BE2C (cell line): ENCODE data around the gene TUBB4A.

Source experiments
- DNase-seq: peaks from one replicate; pipeline ENCODE4 v3.0.0-alpha.2; 2020
- H3K27me3 ChIP-seq: fragments of 250-450 bp; sonication (Bioruptor Pico); 2 replicates; pipeline ENCODE4 v1.5.1; 2020; ENCODE audit warnings: mild to moderate bottlenecking
- H3K36me3 ChIP-seq: fragments of 250-450 bp; sonication (Bioruptor Pico); 2 replicates; pipeline ENCODE4 v1.5.1; 2020; ENCODE audit warnings: mild to moderate bottlenecking
- H3K4me1 ChIP-seq: fragments of 250-450 bp; sonication (Bioruptor Pico); 2 replicates; pipeline ENCODE4 v1.5.1; 2020
- H3K4me3 ChIP-seq: 2 replicates; pipeline ENCODE4 v1.5.1; 2011; ENCODE audit warnings: low read depth, low read length
- H3K9me3 ChIP-seq: fragments of 250-450 bp; sonication (Bioruptor Pico); 2 replicates; pipeline ENCODE4 v1.5.1; 2020
- TF ChIP-seq, protein P1 (sequence below): IDR thresholded peaks from 2 replicates; pipeline ENCODE4 v1.5.1; 2012; ENCODE audit warnings: mild to moderate bottlenecking, low read depth, low read length

TUBB4A gene

DNA sequence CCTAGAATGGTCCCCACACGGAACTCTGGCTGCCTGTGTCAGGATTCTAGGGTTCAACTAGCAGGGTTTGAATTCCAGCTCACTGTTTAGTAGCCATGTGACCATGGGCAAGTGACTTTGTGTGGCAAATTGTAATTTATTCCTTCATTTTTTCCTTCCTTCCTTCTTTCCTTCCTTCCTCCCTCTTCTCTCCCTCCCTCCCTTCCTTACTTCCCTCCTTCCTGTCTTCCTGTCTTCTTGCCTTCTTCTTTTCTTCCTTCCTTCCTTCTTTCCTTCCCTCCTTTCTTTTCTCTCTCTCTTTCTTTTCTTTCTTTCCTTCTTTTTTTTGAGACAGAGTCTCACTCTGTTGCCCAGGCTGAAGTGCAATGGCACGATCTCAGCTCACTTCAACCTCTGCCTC is 12.0 kb downstream of the TUBB4A start:
- no peaks in the 10 kb centered on the region for H3K36me3 ChIP-seq
- no peaks in the 10 kb centered on the region for H3K4me1 ChIP-seq
- DNase-seq, result no peak
- H3K4me3 ChIP-seq, result no peak overlapping the region
- no peaks in the 10 kb centered on the region; the same call in 1 of the 2 replicates for H3K27me3 ChIP-seq
- no peaks in the 10 kb centered on the region for H3K9me3 ChIP-seq
- TF ChIP-seq, protein P1, sequence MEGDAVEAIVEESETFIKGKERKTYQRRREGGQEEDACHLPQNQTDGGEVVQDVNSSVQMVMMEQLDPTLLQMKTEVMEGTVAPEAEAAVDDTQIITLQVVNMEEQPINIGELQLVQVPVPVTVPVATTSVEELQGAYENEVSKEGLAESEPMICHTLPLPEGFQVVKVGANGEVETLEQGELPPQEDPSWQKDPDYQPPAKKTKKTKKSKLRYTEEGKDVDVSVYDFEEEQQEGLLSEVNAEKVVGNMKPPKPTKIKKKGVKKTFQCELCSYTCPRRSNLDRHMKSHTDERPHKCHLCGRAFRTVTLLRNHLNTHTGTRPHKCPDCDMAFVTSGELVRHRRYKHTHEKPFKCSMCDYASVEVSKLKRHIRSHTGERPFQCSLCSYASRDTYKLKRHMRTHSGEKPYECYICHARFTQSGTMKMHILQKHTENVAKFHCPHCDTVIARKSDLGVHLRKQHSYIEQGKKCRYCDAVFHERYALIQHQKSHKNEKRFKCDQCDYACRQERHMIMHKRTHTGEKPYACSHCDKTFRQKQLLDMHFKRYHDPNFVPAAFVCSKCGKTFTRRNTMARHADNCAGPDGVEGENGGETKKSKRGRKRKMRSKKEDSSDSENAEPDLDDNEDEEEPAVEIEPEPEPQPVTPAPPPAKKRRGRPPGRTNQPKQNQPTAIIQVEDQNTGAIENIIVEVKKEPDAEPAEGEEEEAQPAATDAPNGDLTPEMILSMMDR, result no peak

DNA sequence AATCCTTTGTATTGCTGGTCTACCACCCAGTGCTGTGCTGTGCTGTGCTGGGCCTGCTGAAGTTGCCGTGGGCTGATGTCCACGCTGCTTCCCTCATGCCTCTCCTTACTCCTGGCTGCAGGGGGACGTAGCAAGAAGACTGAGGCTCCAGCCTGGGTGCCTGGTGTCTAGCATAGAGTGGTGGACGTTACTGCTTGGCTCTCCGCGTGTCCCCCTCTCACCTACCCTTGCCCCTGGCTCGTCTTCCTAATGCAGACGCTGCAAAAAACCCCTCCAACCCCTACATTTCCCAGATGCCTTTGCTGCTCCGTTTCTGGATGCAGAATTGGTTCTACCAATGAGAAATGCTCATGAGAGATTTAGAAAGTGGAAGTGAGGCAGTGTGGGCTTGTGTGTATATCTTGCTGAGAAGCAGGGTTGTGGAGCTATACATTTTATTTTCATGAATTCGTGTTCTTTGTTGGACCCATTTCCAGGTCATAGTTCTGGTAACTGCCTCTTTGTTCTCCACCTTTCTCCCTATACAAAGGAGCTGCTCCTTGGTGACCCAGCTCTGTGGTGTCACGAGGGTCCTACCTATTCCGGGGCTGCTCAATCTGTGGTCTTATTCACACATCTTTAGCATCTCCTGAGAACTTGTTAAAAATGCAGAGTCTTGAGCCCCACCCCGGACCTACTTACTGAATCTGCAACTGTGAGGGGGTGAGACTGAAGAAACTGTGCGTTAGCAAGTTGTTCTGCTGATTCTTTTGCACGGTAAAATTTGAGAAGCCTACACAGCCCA is 12.6 kb downstream of the TUBB4A start:
- Histone ChIP-seq H3K36me3 (no peaks in the 10 kb centered on the region), H3K27me3 (no peaks in the 10 kb centered on the region; the same call in 1 of the 2 replicates), H3K4me1 (no peaks in the 10 kb centered on the region), H3K4me3 (no peak overlapping the region), H3K9me3 (no peaks in the 10 kb centered on the region)
- TF ChIP-seq, protein P1, result no peak
- DNase-seq, result no peak

DNA sequence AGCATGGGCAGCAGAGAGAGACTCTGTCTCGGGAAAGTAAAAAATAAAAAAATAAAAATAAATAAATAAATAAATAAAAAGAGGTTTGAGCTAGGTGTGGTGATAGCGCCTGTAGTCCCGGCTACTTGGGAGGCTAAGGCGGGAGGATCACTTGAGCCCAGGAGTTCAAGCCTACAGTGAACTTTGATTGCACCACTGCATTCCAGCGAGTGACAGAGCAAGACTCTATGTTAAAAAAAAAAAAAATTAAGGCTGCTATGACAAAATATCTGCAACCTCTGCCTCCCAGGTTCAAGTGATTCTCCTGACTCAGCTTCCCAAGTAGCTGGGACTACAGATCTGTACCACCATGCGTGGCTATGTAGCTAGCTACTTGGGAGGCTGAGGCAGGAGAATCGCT is 17.3 kb downstream of the TUBB4A start:
- TF ChIP-seq, protein P1, result no peak
- Histone ChIP-seq H3K4me3 (no peak overlapping the region), H3K4me1 (no peaks in the 10 kb centered on the region), H3K36me3 (no peaks in the 10 kb centered on the region), H3K27me3 (no peaks in the 10 kb centered on the region; the same call in 1 of the 2 replicates), H3K9me3 (no peaks in the 10 kb centered on the region)
- DNase-seq, result no peak

DNA sequence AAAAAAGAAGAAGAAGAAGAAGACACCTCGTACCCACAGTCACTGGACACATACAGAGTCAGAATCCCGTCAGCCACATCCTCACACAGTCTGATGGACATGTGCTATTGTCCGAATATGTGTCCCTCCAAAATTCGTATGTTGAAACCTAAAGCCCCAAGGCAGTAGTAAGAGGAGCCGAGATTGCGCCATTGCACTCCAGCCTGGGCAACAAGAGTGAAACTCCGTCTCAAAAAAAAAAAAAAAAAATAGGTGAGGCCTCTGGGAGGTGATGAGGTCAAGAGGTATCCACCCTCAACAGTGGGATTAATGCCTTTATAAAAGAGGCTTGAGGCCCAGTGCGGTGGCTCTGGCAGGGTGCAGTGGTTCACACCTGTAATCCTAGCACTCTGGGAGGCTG is 17.9 kb downstream of the TUBB4A start:
- Histone ChIP-seq H3K36me3 (no peaks in the 10 kb centered on the region), H3K27me3 (no peaks in the 10 kb centered on the region; the same call in 1 of the 2 replicates), H3K4me1 (no peaks in the 10 kb centered on the region), H3K9me3 (no peaks in the 10 kb centered on the region), H3K4me3 (no peak overlapping the region)
- TF ChIP-seq, protein P1, result no peak
- no peak for DNase-seq

DNA sequence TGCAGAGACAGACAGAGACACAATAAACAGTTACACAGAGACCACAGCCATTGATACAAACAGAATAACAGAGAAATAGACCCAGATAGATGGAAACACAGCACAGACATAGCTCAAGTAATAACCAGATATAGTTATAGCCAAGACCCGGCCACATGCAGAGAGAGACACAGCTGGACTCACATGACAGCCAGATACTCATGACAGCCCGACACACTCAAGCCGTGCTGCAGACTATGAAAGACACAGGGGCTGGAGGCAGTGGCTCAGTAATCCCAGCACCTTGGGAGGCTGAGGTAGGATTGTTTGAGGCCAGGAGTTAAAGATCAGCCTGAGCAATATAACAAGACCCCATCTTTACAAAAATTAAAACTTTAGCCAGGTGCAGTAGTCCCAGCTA is 18.9 kb downstream of the TUBB4A start:
- TF ChIP-seq, protein P1, result no peak
- DNase-seq, result no peak
- no peaks in the 10 kb centered on the region for H3K4me1 ChIP-seq
- no peaks in the 10 kb centered on the region for H3K36me3 ChIP-seq
- H3K9me3 ChIP-seq, result no peaks in the 10 kb centered on the region
- H3K4me3 ChIP-seq, result no peak overlapping the region
- no peaks in the 10 kb centered on the region for H3K27me3 ChIP-seq

DNA sequence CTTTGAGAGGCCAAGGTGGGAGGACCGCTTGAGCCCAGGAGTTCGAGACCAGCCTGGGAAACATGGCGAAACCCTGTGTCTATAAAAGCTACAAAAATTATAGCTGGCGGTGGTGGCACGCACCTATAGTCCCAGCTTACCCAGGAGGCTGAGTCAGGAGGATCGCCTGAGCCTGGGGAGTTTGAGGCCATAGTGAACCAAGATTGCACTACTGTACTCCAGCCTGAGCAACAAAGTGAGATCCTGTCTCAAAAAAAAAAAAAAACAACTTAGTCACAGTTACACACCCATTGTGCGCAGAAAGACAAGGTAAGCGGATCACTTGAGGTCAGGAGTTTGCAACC is 19.8 kb downstream of the TUBB4A start:
- Histone ChIP-seq H3K27me3 (no peaks in the 10 kb centered on the region), H3K4me3 (no peak overlapping the region), H3K36me3 (no peaks in the 10 kb centered on the region), H3K9me3 (no peaks in the 10 kb centered on the region), H3K4me1 (no peaks in the 10 kb centered on the region)
- no peak for DNase-seq
- TF ChIP-seq, protein P1, result no peak
